DOHH2 (cell line): ENCODE measurements around the gene RNU1-3.
"Not testable (repeated sequence)": the region's sequence is repeated elsewhere in the genome, so short reads cannot be mapped to it uniquely, and the experiment has no call there.

Source experiments
- EZH2phosphoT487 ChIP-seq: fragments of 200-600 bp; sonication (generic); IDR thresholded peaks from 2 replicates; pipeline ENCODE4 v1.6.1; 2017; ENCODE audit warnings: borderline replicate concordance, mild to moderate bottlenecking, antibody characterized with exemption, low read length, moderate library complexity, mixed read lengths
- TF ChIP-seq, protein P1 (sequence below): fragments of 200-600 bp; sonication (generic); IDR thresholded peaks from one replicate; pipeline ENCODE4 v1.5.1; 2014; ENCODE audit warnings: antibody characterized with exemption, mild to moderate bottlenecking, low read depth, low read length; ENCODE audit not compliant: poor library complexity, severe bottlenecking

DNA sequence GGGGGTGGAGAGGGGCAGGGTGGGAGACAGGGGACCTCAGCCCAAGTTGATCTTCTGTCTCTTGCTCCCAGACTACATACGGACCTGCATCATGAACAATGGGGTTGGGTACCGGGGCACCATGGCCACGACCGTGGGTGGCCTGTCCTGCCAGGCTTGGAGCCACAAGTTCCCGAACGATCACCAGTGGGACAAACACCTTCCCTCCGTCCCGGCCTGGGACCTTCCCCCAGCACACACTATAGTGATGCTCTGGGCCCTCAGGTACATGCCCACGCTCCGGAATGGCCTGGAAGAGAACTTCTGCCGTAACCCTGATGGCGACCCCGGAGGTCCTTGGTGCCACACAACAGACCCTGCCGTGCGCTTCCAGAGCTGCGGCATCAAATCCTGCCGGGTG lies 20.0 kb downstream of the RNU1-3 start:
- TF ChIP-seq, protein P1, sequence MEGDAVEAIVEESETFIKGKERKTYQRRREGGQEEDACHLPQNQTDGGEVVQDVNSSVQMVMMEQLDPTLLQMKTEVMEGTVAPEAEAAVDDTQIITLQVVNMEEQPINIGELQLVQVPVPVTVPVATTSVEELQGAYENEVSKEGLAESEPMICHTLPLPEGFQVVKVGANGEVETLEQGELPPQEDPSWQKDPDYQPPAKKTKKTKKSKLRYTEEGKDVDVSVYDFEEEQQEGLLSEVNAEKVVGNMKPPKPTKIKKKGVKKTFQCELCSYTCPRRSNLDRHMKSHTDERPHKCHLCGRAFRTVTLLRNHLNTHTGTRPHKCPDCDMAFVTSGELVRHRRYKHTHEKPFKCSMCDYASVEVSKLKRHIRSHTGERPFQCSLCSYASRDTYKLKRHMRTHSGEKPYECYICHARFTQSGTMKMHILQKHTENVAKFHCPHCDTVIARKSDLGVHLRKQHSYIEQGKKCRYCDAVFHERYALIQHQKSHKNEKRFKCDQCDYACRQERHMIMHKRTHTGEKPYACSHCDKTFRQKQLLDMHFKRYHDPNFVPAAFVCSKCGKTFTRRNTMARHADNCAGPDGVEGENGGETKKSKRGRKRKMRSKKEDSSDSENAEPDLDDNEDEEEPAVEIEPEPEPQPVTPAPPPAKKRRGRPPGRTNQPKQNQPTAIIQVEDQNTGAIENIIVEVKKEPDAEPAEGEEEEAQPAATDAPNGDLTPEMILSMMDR, result not testable (repeated sequence)
- not testable (repeated sequence) for TF ChIP-seq EZH2phosphoT487
